K562 (cell line): Measurements from ENCODE around the gene PLD1. TPM values are rescaled to one million over a fixed set of nuclear protein-coding genes. Genes with fewer than 3 reads are reported as not detected.

ENCODE experiments used
- ATAC-seq: fragments of 200-7000 bp; cut with Tn5 transposase; 3 replicates; pipeline ENCODE4 v1.9.1; 2020; ENCODE audit warnings: moderate library complexity
- BruUV-seq: library from RNA; stranded (reverse); fragments of 400-500 nt; replicated peaks from 2 replicates; lab custom pipeline; 2021; lab: Mats Ljungman, UMichigan
- CTCF ChIA-PET: fragments of 300-600 bp; formaldehyde crosslinking; extraction: SDS; loops from one replicate; lab custom pipeline; 2021; ENCODE audit warnings: low intra/inter-chr PET ratio; lab: Yijun Ruan, JAX
- POLR2A ChIA-PET: fragments of 300-600, 350-650 bp; sonication (Branson Sonifier 250); formaldehyde crosslinking; extraction: SDS; loops from one replicate; lab custom pipeline; 2021; ENCODE audit warnings: antibody characterized with exemption, inconsistent platforms; lab: Yijun Ruan, JAX
- DNase-seq, 4 experiments: peaks; one replicate each; pipeline versions ENCODE4 v3.0.0 to v3.0.0-alpha.2; 2011 to 2018; ENCODE audit warnings: low spot score in 3 of 4, mixed read lengths in 3 of 4; ENCODE audit errors: extremely low read depth in 1 of 4
- FAIRE-seq: peaks from 2 replicates; lab custom pipeline; 2011; peaks lifted over from hg19 to GRCh38; lab: Jason Lieb, UNC
- H2AFZ ChIP-seq: 2 replicates; pipeline ENCODE4 v1.6.0; 2011; ENCODE audit warnings: low read depth, low read length, control low read depth, inconsistent platforms
- H3K27ac ChIP-seq: fragments of 200-600 bp; 3 replicates; pipeline ENCODE4 v1.8.0; 2011; ENCODE audit warnings: low read depth, mild to moderate bottlenecking, control low read depth, inconsistent platforms, low read length, moderate library complexity, mixed read lengths; ENCODE audit errors: extremely low read depth
- H3K27me3 ChIP-seq, 2 experiments: fragments of 300-600 bp in 1 of 2; 2 replicates in 1 of 2; 3 replicates in 1 of 2; pipeline versions ENCODE4 v1.6.0 to v1.8.0; 2011; ENCODE audit warnings: inconsistent platforms in 2 of 2, low read length in 2 of 2, mild to moderate bottlenecking in 1 of 2, mixed read lengths in 1 of 2, moderate library complexity in 1 of 2; ENCODE audit not compliant: control insufficient read depth in 2 of 2, insufficient read depth in 2 of 2
- H3K36me3 ChIP-seq: fragments of 300-600 bp; 3 replicates; pipeline ENCODE4 v1.8.0; 2011; ENCODE audit warnings: mild to moderate bottlenecking, low read length, inconsistent platforms; ENCODE audit not compliant: control insufficient read depth, insufficient read depth
- H3K4me1 ChIP-seq, 2 experiments: fragments of 200-600 bp in 1 of 2; replicated peaks in 1 of 2; 2 replicates in 1 of 2; 3 replicates in 1 of 2; pipeline versions ENCODE4 v1.5.1 to v1.8.0; 2011; ENCODE audit warnings: inconsistent platforms in 2 of 2, low read length in 2 of 2, mild to moderate bottlenecking in 1 of 2, mixed read lengths in 1 of 2, moderate library complexity in 1 of 2; ENCODE audit not compliant: control insufficient read depth in 2 of 2, insufficient read depth in 2 of 2
- H3K4me2 ChIP-seq: 2 replicates; pipeline ENCODE4 v1.6.1; 2011; ENCODE audit warnings: low read length, control low read depth, inconsistent platforms, mixed read lengths; ENCODE audit not compliant: insufficient read depth
- H3K4me3 ChIP-seq: fragments of 200-600 bp; sonication (generic), shearing (Covaris generic); 2 replicates; pipeline ENCODE4 v1.5.1; 2016; ENCODE audit warnings: control low read depth, inconsistent platforms
- H3K79me2 ChIP-seq: fragments of 200-600 bp; 3 replicates; pipeline ENCODE4 v1.8.0; 2011; ENCODE audit warnings: low read length, inconsistent platforms; ENCODE audit not compliant: control insufficient read depth, insufficient read depth
- H3K9ac ChIP-seq, 2 experiments: 2 replicates each; pipeline versions ENCODE4 v1.6.0 to v1.6.1; 2011; ENCODE audit warnings: low read depth in 2 of 2, low read length in 2 of 2, control low read depth in 1 of 2, inconsistent platforms in 1 of 2, mild to moderate bottlenecking in 1 of 2, mixed read lengths in 1 of 2; ENCODE audit not compliant: insufficient read depth in 1 of 2
- H3K9me1 ChIP-seq: one replicate; pipeline ENCODE4 v1.6.0; 2011; ENCODE audit warnings: inconsistent platforms, mild to moderate bottlenecking, low read length, moderate library complexity; ENCODE audit not compliant: control insufficient read depth, insufficient read depth
- H3K9me3 ChIP-seq: replicated peaks from 2 replicates; pipeline ENCODE4 v1.5.1; 2011; ENCODE audit warnings: low read depth, low read length, inconsistent platforms; ENCODE audit not compliant: control insufficient read depth, insufficient read depth
- H4K20me1 ChIP-seq: replicated peaks from 2 replicates; pipeline ENCODE4 v1.6.1; 2011; ENCODE audit warnings: low read length, inconsistent platforms, mixed read lengths; ENCODE audit not compliant: control insufficient read depth, insufficient read depth
- ARHGAP35 ChIP-seq: fragments of 450-650 bp; IDR thresholded peaks from 2 replicates; pipeline ENCODE4 v1.6.1; 2018; ENCODE audit not compliant: partially characterized antibody
- ASH1L ChIP-seq: fragments of 450-650 bp; IDR thresholded peaks from 2 replicates; pipeline ENCODE4 v1.6.1; 2018; ENCODE audit warnings: borderline replicate concordance, mild to moderate bottlenecking, low read depth; ENCODE audit not compliant: partially characterized antibody
- BCLAF1 ChIP-seq, 2 experiments: fragments of 450-650 bp in 1 of 2; IDR thresholded peaks; 2 replicates each; pipeline ENCODE4 v1.6.1; 2011 to 2017; ENCODE audit warnings: low read depth in 2 of 2, antibody characterized with exemption in 1 of 2, borderline replicate concordance in 1 of 2, low read length in 1 of 2, mild to moderate bottlenecking in 1 of 2, mixed read lengths in 1 of 2; ENCODE audit not compliant: control insufficient read depth in 1 of 2
- BRCA1 ChIP-seq, 2 experiments: fragments of 450-650 bp in 1 of 2; sonication (generic) in 1 of 2; formaldehyde crosslinking in 1 of 2; IDR thresholded peaks; 2 replicates each; pipeline versions ENCODE4 v1.5.0 to v1.6.1; 2017 to 2020; ENCODE audit warnings: mild to moderate bottlenecking in 1 of 2, missing genetic modification reagents in 1 of 2
- ETV6 ChIP-seq, 3 experiments: fragments of 150-350 bp in 1 of 3; sonication (generic) in 1 of 3; formaldehyde crosslinking in 1 of 3; IDR thresholded peaks; 2 replicates each; pipeline versions ENCODE4 v1.6.1 to v1.8.0; 2014 to 2022; ENCODE audit warnings: borderline replicate concordance in 2 of 3, low read depth in 2 of 3, antibody characterized with exemption in 1 of 3, low read length in 1 of 3, mild to moderate bottlenecking in 1 of 3, missing genetic modification reagents in 1 of 3
- HINFP ChIP-seq: fragments of 450-650 bp; conservative IDR thresholded peaks from 2 replicates; pipeline ENCODE4 v1.6.1; 2016; ENCODE audit warnings: missing genetic modification characterization, low read depth, mild to moderate bottlenecking, control low read depth, missing compliant biosample characterization
- POLR3A ChIP-seq: IDR thresholded peaks from 2 replicates; pipeline ENCODE4 v1.6.1; 2011; ENCODE audit warnings: borderline replicate concordance, mild to moderate bottlenecking, moderate library complexity; ENCODE audit not compliant: insufficient read length, insufficient read depth; ENCODE audit errors: extremely low read depth
- SRSF1 ChIP-seq: fragments of 200-400 bp; formaldehyde crosslinking; IDR thresholded peaks from 2 replicates; pipeline ENCODE4 v1.6.1; 2017; ENCODE audit warnings: mild to moderate bottlenecking, low read depth, low read length, moderate library complexity
- THAP7 ChIP-seq: fragments of 250-450 bp; sonication (Bioruptor Pico); IDR thresholded peaks from 2 replicates; pipeline ENCODE4 v1.5.0; 2021
- ZBTB43 ChIP-seq: sonication (generic); formaldehyde crosslinking; IDR thresholded peaks from 2 replicates; pipeline ENCODE4 v1.8.0; 2023; ENCODE audit warnings: mild to moderate bottlenecking, missing genetic modification reagents
- ZNF830 ChIP-seq: fragments of 250-450 bp; sonication (Bioruptor Pico); IDR thresholded peaks from 2 replicates; pipeline ENCODE4 v1.5.0; 2021; ENCODE audit warnings: mild to moderate bottlenecking
- WGBS: fragments of 100-300 bp; shearing (Covaris generic); methylation state at CpG from one replicate; pipeline ENCODE4 v1.1.6; 2016; ENCODE audit warnings: low coverage, mixed read lengths; ENCODE audit not compliant: insufficient coverage; ENCODE audit errors: missing lambda C conversion rate; 5-methylcytosine and 5-hydroxymethylcytosine counted together
- in situ Hi-C: fragments of 300-500 bp; cut with MboI; formaldehyde crosslinking; loops from 4 replicates; pipeline ENCODE4 v1.15.0; 2018; ENCODE audit warnings: inconsistent platforms, mixed read lengths
- intact Hi-C: fragments of 100-400 bp; cut with micrococcal nuclease; formaldehyde crosslinking; loops from 2 replicates; pipeline ENCODE4 v1.14.2; 2022
- polyA plus RNA-seq, 8 experiments: library from polyadenylated mRNA; depleted of rRNA in 4 of 8; stranded (reverse) in 5 of 8; unstranded in 3 of 8; fragments of >200 nt; fragmentation: Nextera tagmentation in 2 of 8; fragmentation: Illumina TruSeq in 1 of 8; extraction: Ambion mirVana in 2 of 8; extraction: Trizol in 1 of 8; gene quantifications; 2 replicates each; pipeline versions ENCODE4 v1.2.1 to v1.2.3, GENCODE V29; 2011 to 2014; ENCODE audit warnings: inconsistent platforms in 1 of 8, missing spikeins in 1 of 8
- total RNA-seq, 7 experiments: library from RNA; depleted of rRNA in 6 of 7; stranded (reverse); fragments of >200 nt in 6 of 7; fragmentation: Illumina TruSeq in 2 of 7; extraction: Trizol in 2 of 7; gene quantifications; 2 replicates each; pipeline versions ENCODE4 v1.2.1 to v1.2.3, GENCODE V29; 2011 to 2021; ENCODE audit warnings: low replicate concordance in 1 of 7

The PLD1 gene
- total and polyA plus RNA-seq, 9 of the 15 experiments (the other 6 are each of a cell fraction or from before 2014, with no cell fraction given): 8.4 to 26.1 (median 18.6) TPM

- in situ Hi-C loops: no loop called here
- H3K36me3 ChIP-seq: no peaks in the 10 kb centered on the region; the same call in 2 of the 3 replicates
- ATAC-seq (no peak), DNase-seq (no peak), FAIRE-seq (no peak)
- H3K4me1 ChIP-seq: peaks cover 9 to 48% of the 10 kb centered on the region in 2 experiments
- H3K9me1 ChIP-seq: no peaks in the 10 kb centered on the region
- WGBS: 89% methylated on average over 1 of the region's 1 CpG
- no peak overlapping the region for H3K27ac ChIP-seq
- peaks cover 82% of the 10 kb centered on the region for H3K79me2 ChIP-seq
- CTCF ChIA-PET: no interaction called here
- H3K4me3 ChIP-seq: no peak overlapping the region
- BruUV-seq: no TSS peak
- no peaks in the 10 kb centered on the region for H3K9me3 ChIP-seq
- intact Hi-C loops: no loop called here
- no peaks in the 10 kb centered on the region for H4K20me1 ChIP-seq
- H3K4me2 ChIP-seq: no peak overlapping the region
- no peaks in the 10 kb centered on the region for H3K27me3 ChIP-seq
- POLR2A ChIA-PET: no interaction called here
- no peak overlapping the region for H2AFZ ChIP-seq
- H3K9ac ChIP-seq: no peak overlapping the region
- TF ChIP-seq ARHGAP35 (no peak), SRSF1 (no peak), BRCA1 (IDR thresholded peaks at IDR 0.05) (no peak), BRCA1 (CRISPR knock-in tag; IDR thresholded peaks at IDR 0.05) (no peak), HINFP (tag) (no peak), ASH1L (no peak), THAP7 (CRISPR knock-in tag) (no peak), ZBTB43 (no peak), BCLAF1 (IDR thresholded peaks at IDR 0.05; ENCODE audit: borderline replicate concordance in 1 of 2, control insufficient read depth in 1 of 2, low read depth in 2 of 2, low read length in 1 of 2) (no peak), ZNF830 (CRISPR knock-in tag) (no peak), POLR3A (no peak), ETV6 (IDR thresholded peaks at IDR 0.05; ENCODE audit: borderline replicate concordance in 1 of 2, low read depth in 2 of 2, low read length in 1 of 2) (no peak), ETV6 (CRISPR knock-in tag; IDR thresholded peaks at IDR 0.05; ENCODE audit: borderline replicate concordance) (no peak)
Observed at GRCh38 chr3:171799501-171799900, 10.8 kb downstream of the PLD1 start.
